Measurements from ENCODE around the gene PGAM1. TPM values are rescaled to one million over a fixed set of nuclear protein-coding genes. Genes with fewer than 3 reads are reported as not detected.

The PGAM1 gene
- total and polyA plus RNA-seq, 4 experiments from 2014 or later = 95.7 to 371 (median 201) TPM

GRCh38 chr10:97459933-97460332, 33.9 kb downstream of the PGAM1 start:
- Mint-ChIP-seq H3K27me3 (no peaks in the 10 kb centered on the region), H3K4me1 (peaks cover 0 to 2% (median 0%) of the 10 kb centered on the region in 4 donors), H3K27ac (peak overlapping the region in 2 of 7 donors; percentile 8 to 52), H3K36me3 (peaks cover 50 to 91% of the 10 kb centered on the region in 2 donors), H3K4me3 (no peak overlapping the region), H3K9me3 (no peaks in the 10 kb centered on the region)
- intact Hi-C loops (cut with micrococcal nuclease) = loop anchor here (5.0 kb wide), 1 partner anchor 53 kb away; no protein-coding TSS in a partner anchor
- DNase-seq = no peak
- no peak overlapping the region for H3K4me3 ChIP-seq (ENCODE audit: low read length in 2 of 2)
- POLR2A ChIA-PET (ENCODE audit: partially characterized antibody) = interaction anchor here (0.7 kb wide), 1 partner anchor 197 kb away, joined by 3 read pairs; no protein-coding TSS in a partner anchor
- no peaks in the 10 kb centered on the region for H3K9me3 ChIP-seq (ENCODE audit: control insufficient read depth in 1 of 2, low read length in 2 of 2)
- peaks cover 73% of the 10 kb centered on the region for H3K36me3 ChIP-seq (ENCODE audit: insufficient read depth, low read length)
- no peaks in the 10 kb centered on the region for H3K4me1 ChIP-seq (ENCODE audit: insufficient read depth, low read length)
- H3K27me3 ChIP-seq (ENCODE audit: insufficient read depth, low read length) = no peaks in the 10 kb centered on the region
- H3K27ac ChIP-seq (ENCODE audit: low read depth, low read length) = no peak overlapping the region
- CTCF ChIA-PET (ENCODE audit: partially characterized antibody) = interaction anchor here (0.8 to 1.5 kb wide), 3 partner anchors 40 to 53 kb away, joined by 3 to 5 read pairs (median 4); partner anchors contain the start of gene UBTD1

GRCh38 chr10:97462309-97462708, 36.3 kb downstream of the PGAM1 start:
- DNase-seq = no peak
- Mint-ChIP-seq H3K4me3 (no peak overlapping the region), H3K27me3 (no peaks in the 10 kb centered on the region), H3K4me1 (peaks cover 0 to 2% (median 0%) of the 10 kb centered on the region in 4 donors), H3K9me3 (no peaks in the 10 kb centered on the region), H3K27ac (peak overlapping the region in 2 of 7 donors; percentile 6 to 29), H3K36me3 (peaks cover 57 to 87% of the 10 kb centered on the region in 2 donors)
- H3K27ac ChIP-seq (ENCODE audit: low read depth, low read length) = no peak overlapping the region
- ChIA-PET POLR2A (ENCODE audit: partially characterized antibody) (no interaction called here), CTCF (ENCODE audit: partially characterized antibody) (interaction anchor here (2.2 kb wide), 1 partner anchor 91 kb away, joined by 26 read pairs; no protein-coding TSS in a partner anchor)
- H3K4me3 ChIP-seq (ENCODE audit: low read length in 2 of 2) = no peak overlapping the region
- no peaks in the 10 kb centered on the region for H3K4me1 ChIP-seq (ENCODE audit: insufficient read depth, low read length)
- intact Hi-C loops (cut with micrococcal nuclease) = loop anchor here (5.0 kb wide), 1 partner anchor 55 kb away; no protein-coding TSS in a partner anchor
- H3K27me3 ChIP-seq (ENCODE audit: insufficient read depth, low read length) = no peaks in the 10 kb centered on the region
- H3K9me3 ChIP-seq (ENCODE audit: control insufficient read depth in 1 of 2, low read length in 2 of 2) = no peaks in the 10 kb centered on the region
- peaks cover 77% of the 10 kb centered on the region for H3K36me3 ChIP-seq (ENCODE audit: insufficient read depth, low read length)

- peaks cover 81% of the 10 kb centered on the region for H3K36me3 ChIP-seq (ENCODE audit: insufficient read depth, low read length)
- no peaks in the 10 kb centered on the region for H3K4me1 ChIP-seq (ENCODE audit: insufficient read depth, low read length)
- no peak overlapping the region for H3K27ac ChIP-seq (ENCODE audit: low read depth, low read length)
- intact Hi-C loops (cut with micrococcal nuclease) = loop anchor here (1.0 to 5.0 kb wide), 3 partner anchors 35 to 90 kb away; partner anchors contain the start of genes MMS19 and UBTD1
- no peak overlapping the region for H3K4me3 ChIP-seq (ENCODE audit: low read length in 2 of 2)
- peaks cover 0 to 2% (median 0%) of the 10 kb centered on the region in 4 donors for H3K4me1 Mint-ChIP-seq
- H3K4me3 Mint-ChIP-seq = no peak overlapping the region
- no peaks in the 10 kb centered on the region for H3K27me3 ChIP-seq (ENCODE audit: insufficient read depth, low read length)
- no peaks in the 10 kb centered on the region for H3K9me3 Mint-ChIP-seq
- peak overlapping the region; percentile 12 to 77 (median 37) for H3K27ac Mint-ChIP-seq
- H3K27me3 Mint-ChIP-seq = no peaks in the 10 kb centered on the region
- CTCF ChIA-PET (ENCODE audit: partially characterized antibody) = interaction anchor here (0.5 to 5.5 kb wide), 9 partner anchors 9 to 155 kb away, joined by 3 to 83 read pairs (median 4); no protein-coding TSS in a partner anchor
- no peaks in the 10 kb centered on the region for H3K9me3 ChIP-seq (ENCODE audit: control insufficient read depth in 1 of 2, low read length in 2 of 2)
- peak; percentile 31 to 52 (median 42) for DNase-seq
- POLR2A ChIA-PET (ENCODE audit: partially characterized antibody) = interaction anchor here (0.7 kb wide), 1 partner anchor 40 kb away, joined by 3 read pairs; no protein-coding TSS in a partner anchor
- H3K36me3 Mint-ChIP-seq = peaks cover 55 to 89% of the 10 kb centered on the region in 2 donors
Observed at GRCh38 chr10:97463363-97464132, 37.6 kb downstream of the PGAM1 start.

- POLR2A ChIA-PET (ENCODE audit: partially characterized antibody) = no interaction called here
Observed at GRCh38 chr10:97464226-97464625, 38.2 kb downstream of the PGAM1 start.

GRCh38 chr10:97465982-97466381, 40.0 kb downstream of the PGAM1 start:
- H3K4me1 ChIP-seq (ENCODE audit: insufficient read depth, low read length) = no peaks in the 10 kb centered on the region
- peaks cover 79% of the 10 kb centered on the region for H3K36me3 ChIP-seq (ENCODE audit: insufficient read depth, low read length)
- intact Hi-C loops (cut with micrococcal nuclease) = no loop called here
- no peaks in the 10 kb centered on the region for H3K9me3 Mint-ChIP-seq
- no peaks in the 10 kb centered on the region for H3K27me3 Mint-ChIP-seq
- CTCF ChIA-PET (ENCODE audit: partially characterized antibody) = interaction anchor here (0.8 to 5.5 kb wide), 6 partner anchors 9 to 88 kb away, joined by 3 to 83 read pairs (median 6); no protein-coding TSS in a partner anchor
- H3K4me3 ChIP-seq (ENCODE audit: low read length in 2 of 2) = no peak overlapping the region
- POLR2A ChIA-PET (ENCODE audit: partially characterized antibody) = interaction anchor here (1.0 to 1.4 kb wide), 3 partner anchors 9 to 33 kb away, joined by 3 to 4 read pairs (median 3); partner anchors contain the start of gene UBTD1
- DNase-seq = no peak
- peaks cover 0 to 2% (median 0%) of the 10 kb centered on the region in 4 donors for H3K4me1 Mint-ChIP-seq
- no peaks in the 10 kb centered on the region for H3K9me3 ChIP-seq (ENCODE audit: control insufficient read depth in 1 of 2, low read length in 2 of 2)
- no peaks in the 10 kb centered on the region for H3K27me3 ChIP-seq (ENCODE audit: insufficient read depth, low read length)
- no peak overlapping the region for H3K4me3 Mint-ChIP-seq
- peak overlapping the region in 1 of 7 donors; percentile 8 for H3K27ac Mint-ChIP-seq
- H3K36me3 Mint-ChIP-seq = peaks cover 49 to 89% of the 10 kb centered on the region in 2 donors
- no peak overlapping the region for H3K27ac ChIP-seq (ENCODE audit: low read depth, low read length)

More at GRCh38 chr10:97464226-97464625, 38.2 kb downstream of the PGAM1 start:
- H3K27me3 Mint-ChIP-seq = no peaks in the 10 kb centered on the region
- no peaks in the 10 kb centered on the region for H3K4me1 ChIP-seq (ENCODE audit: insufficient read depth, low read length)
- intact Hi-C loops (cut with micrococcal nuclease) = loop anchor here (5.0 kb wide), 1 partner anchor 57 kb away; no protein-coding TSS in a partner anchor
- DNase-seq = no peak
- peaks cover 49 to 89% of the 10 kb centered on the region in 2 donors for H3K36me3 Mint-ChIP-seq
- no peak overlapping the region for H3K4me3 ChIP-seq (ENCODE audit: low read length in 2 of 2)
- H3K9me3 Mint-ChIP-seq = no peaks in the 10 kb centered on the region
- H3K27ac ChIP-seq (ENCODE audit: low read depth, low read length) = no peak overlapping the region
- H3K4me1 Mint-ChIP-seq = peaks cover 0 to 2% (median 0%) of the 10 kb centered on the region in 4 donors
- CTCF ChIA-PET (ENCODE audit: partially characterized antibody) = interaction anchor here (0.5 to 5.5 kb wide), 9 partner anchors 9 to 142 kb away, joined by 3 to 83 read pairs (median 4); no protein-coding TSS in a partner anchor
- no peaks in the 10 kb centered on the region for H3K27me3 ChIP-seq (ENCODE audit: insufficient read depth, low read length)
- H3K36me3 ChIP-seq (ENCODE audit: insufficient read depth, low read length) = peaks cover 80% of the 10 kb centered on the region
- no peaks in the 10 kb centered on the region for H3K9me3 ChIP-seq (ENCODE audit: control insufficient read depth in 1 of 2, low read length in 2 of 2)
- H3K4me3 Mint-ChIP-seq = no peak overlapping the region
- H3K27ac Mint-ChIP-seq = peak overlapping the region in 4 of 7 donors; percentile 14 to 77 (median 40)

- Mint-ChIP-seq H3K27me3 (no peaks in the 10 kb centered on the region), H3K36me3 (peaks cover 47 to 83% of the 10 kb centered on the region in 2 donors), H3K4me3 (no peak overlapping the region), H3K27ac (peak overlapping the region in 1 of 7 donors; percentile 29), H3K4me1 (peaks cover 0 to 2% (median 0%) of the 10 kb centered on the region in 4 donors), H3K9me3 (no peaks in the 10 kb centered on the region)
- Histone ChIP-seq H3K36me3 (ENCODE audit: insufficient read depth, low read length) (peaks cover 71% of the 10 kb centered on the region), H3K4me3 (ENCODE audit: low read length in 2 of 2) (no peak overlapping the region), H3K9me3 (ENCODE audit: control insufficient read depth in 1 of 2, low read length in 2 of 2) (no peaks in the 10 kb centered on the region), H3K27ac (ENCODE audit: low read depth, low read length) (no peak overlapping the region), H3K4me1 (ENCODE audit: insufficient read depth, low read length) (no peaks in the 10 kb centered on the region), H3K27me3 (ENCODE audit: insufficient read depth, low read length) (no peaks in the 10 kb centered on the region)
- ChIA-PET CTCF (ENCODE audit: partially characterized antibody) (interaction anchor here (0.9 to 5.5 kb wide), 7 partner anchors 8 to 87 kb away, joined by 3 to 83 read pairs (median 5); no protein-coding TSS in a partner anchor), POLR2A (ENCODE audit: partially characterized antibody) (interaction anchor here (1.1 to 1.4 kb wide), 2 partner anchors 10 to 32 kb away, joined by 3 to 4 read pairs; partner anchors contain the start of gene UBTD1)
- no peak for DNase-seq
- intact Hi-C loops (cut with micrococcal nuclease) = no loop called here
Observed at GRCh38 chr10:97466755-97467154, 40.8 kb downstream of the PGAM1 start.

Measured in CD4-positive, alpha-beta memory T cell (primary cell).